ENCODE results near the gene SLC9C2.

SLC9C2 gene

GRCh38 chr1:173489929-173490328 lies 112.9 kb downstream of the SLC9C2 start:
- peak; percentile 16; the same call in 1 of the 3 replicates for ATAC-seq
- TF ChIP-seq SNAI2 (CRISPR knock-in tag; IDR thresholded peaks at IDR 0.05) (no peak), ARNTL (CRISPR knock-in tag; IDR thresholded peaks at IDR 0.05; ENCODE audit: borderline replicate concordance, low read depth) (no peak), TSHZ2 (CRISPR knock-in tag; IDR thresholded peaks at IDR 0.05) (no peak), PPARA (CRISPR knock-in tag; IDR thresholded peaks at IDR 0.05; ENCODE audit: borderline replicate concordance) (no peak), ESRRG (CRISPR knock-in tag; IDR thresholded peaks at IDR 0.05) (no peak), ZC3H10 (CRISPR knock-in tag; IDR thresholded peaks at IDR 0.05) (no peak), RARB (CRISPR knock-in tag; IDR thresholded peaks at IDR 0.05) (no peak), TOX (CRISPR knock-in tag; IDR thresholded peaks at IDR 0.05; ENCODE audit: borderline replicate concordance) (no peak), CREB5 (CRISPR knock-in tag; IDR thresholded peaks at IDR 0.05; ENCODE audit: low read depth) (no peak), TCF4 (CRISPR knock-in tag; IDR thresholded peaks at IDR 0.05; ENCODE audit: borderline replicate concordance) (no peak), CSDC2 (CRISPR knock-in tag; IDR thresholded peaks at IDR 0.05) (no peak), GLIS3 (CRISPR knock-in tag; IDR thresholded peaks at IDR 0.05) (no peak), CSRNP3 (CRISPR knock-in tag; IDR thresholded peaks at IDR 0.05) (no peak)

- TF ChIP-seq OSR1 (CRISPR knock-in tag; IDR thresholded peaks at IDR 0.05), result no peak
- TF ChIP-seq POU6F1 (CRISPR knock-in tag; IDR thresholded peaks at IDR 0.05; ENCODE audit: borderline replicate concordance, low read depth), result no peak
- no peak for TF ChIP-seq PATZ1 (CRISPR knock-in tag; IDR thresholded peaks at IDR 0.05; ENCODE audit: borderline replicate concordance)
- TF ChIP-seq ZNF70 (CRISPR knock-in tag; IDR thresholded peaks at IDR 0.05), result no peak
- no peak for TF ChIP-seq CSRNP3 (CRISPR knock-in tag; IDR thresholded peaks at IDR 0.05)
- TF ChIP-seq ESRRG (CRISPR knock-in tag; IDR thresholded peaks at IDR 0.05), result no peak
- no peak for TF ChIP-seq ZC3H10 (CRISPR knock-in tag; IDR thresholded peaks at IDR 0.05)
- no peak for TF ChIP-seq TCF4 (CRISPR knock-in tag; IDR thresholded peaks at IDR 0.05; ENCODE audit: borderline replicate concordance)
- TF ChIP-seq ISL1 (CRISPR knock-in tag; IDR thresholded peaks at IDR 0.05), result no peak
- TF ChIP-seq ZFP30 (CRISPR knock-in tag; IDR thresholded peaks at IDR 0.05), result no peak
- TF ChIP-seq TSHZ2 (CRISPR knock-in tag; IDR thresholded peaks at IDR 0.05), result no peak
- TF ChIP-seq ZNF565 (CRISPR knock-in tag; conservative IDR thresholded peaks at IDR 0.05; ENCODE audit: low read depth), result no peak
- TF ChIP-seq CREB5 (CRISPR knock-in tag; IDR thresholded peaks at IDR 0.05; ENCODE audit: low read depth), result no peak
- TF ChIP-seq BACH2 (CRISPR knock-in tag; IDR thresholded peaks at IDR 0.05; ENCODE audit: borderline replicate concordance), result no peak
- TF ChIP-seq TOX (CRISPR knock-in tag; IDR thresholded peaks at IDR 0.05; ENCODE audit: borderline replicate concordance), result no peak
- TF ChIP-seq ZNF8 (CRISPR knock-in tag; IDR thresholded peaks at IDR 0.05), result no peak
- peak; percentile 38; the same call in 2 of the 3 replicates for ATAC-seq
These were observed 113.7 kb downstream of the SLC9C2 start for GRCh38 chr1:173489149-173489600.
